Testis (tissue), 2 donors: ENCODE measurements around the gene CENPP.

ENCODE experiments used
- CTCF ChIP-seq, 3 experiments: fragments of 450-650 bp in 2 of 3; fragments of 200-600 bp in 1 of 3; sonication (generic) in 1 of 3; IDR thresholded peaks; one replicate each; pipeline ENCODE4 v1.5.1; 2016 to 2019; ENCODE audit warnings: antibody characterized with exemption in 3 of 3, mild to moderate bottlenecking in 2 of 3, moderate library complexity in 1 of 3
- POLR2A ChIP-seq: fragments of 450-650 bp; IDR thresholded peaks from one replicate; pipeline ENCODE4 v1.6.1; 2017; ENCODE audit warnings: antibody characterized with exemption, mild to moderate bottlenecking, moderate library complexity

DNA sequence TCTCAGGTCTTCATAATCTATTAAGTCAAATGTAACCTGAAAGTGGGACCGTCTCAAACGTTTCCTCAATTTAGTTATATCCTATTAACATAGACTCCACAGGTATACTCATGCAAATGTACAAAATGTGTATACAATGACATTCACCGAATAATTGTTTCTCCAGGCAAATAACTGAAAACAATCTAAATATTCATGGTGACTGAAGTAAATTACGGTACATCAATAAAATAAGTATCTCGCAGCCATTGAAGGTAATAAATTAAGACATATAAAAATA, 32.7 kb upstream of the CENPP start:
- TF ChIP-seq CTCF (IDR thresholded peaks at IDR 0.05) (no peak), POLR2A (no peak)
